Activated CD8-positive, alpha-beta T cell treated with anti-CD3 and anti-CD28 coated beads, Interleukin-2, amount 10 ng/mL, durations not matched to agents 7 days and 5 days (primary cell): Measurements from ENCODE around the gene CSNK1D. TPM values are rescaled to one million over a fixed set of nuclear protein-coding genes. Genes with fewer than 3 reads are reported as not detected.
"Not testable (repeated sequence)": the region's sequence is repeated elsewhere in the genome, so short reads cannot be mapped to it uniquely, and the experiment has no call there.

Experiments
- ATAC-seq: fragments of 150-1000 bp; cut with Tn5 transposase; one replicate; pipeline ENCODE4 v1.10.0; 2021; ENCODE audit warnings: moderate library complexity
- CTCF ChIA-PET: fragments of 350-600 bp; sonication (Branson Sonifier 250); formaldehyde crosslinking; loops from one replicate; lab custom pipeline; 2021; ENCODE audit warnings: antibody characterized with exemption; lab: Charles Lee
- POLR2A ChIA-PET: fragments of 350-600 bp; sonication (Branson Sonifier 250); formaldehyde crosslinking; loops from one replicate; lab custom pipeline; 2021; ENCODE audit warnings: antibody characterized with exemption; lab: Charles Lee
- DNase-seq: peaks from one replicate; pipeline ENCODE4 v3.0.0-alpha.2; 2020
- H3K27ac Mint-ChIP-seq: one replicate; pipeline ENCODE4 v1.8.0; 2021; ENCODE audit warnings: mild to moderate bottlenecking, mixed read lengths
- H3K27me3 Mint-ChIP-seq: one replicate; pipeline ENCODE4 v1.8.0; 2021; ENCODE audit warnings: low read depth, mixed read lengths
- H3K36me3 Mint-ChIP-seq: one replicate; pipeline ENCODE4 v1.8.0; 2021; ENCODE audit warnings: low read depth, mixed read lengths
- H3K4me1 Mint-ChIP-seq: one replicate; pipeline ENCODE4 v1.8.0; 2021; ENCODE audit warnings: low read depth, mixed read lengths
- H3K4me3 Mint-ChIP-seq: one replicate; pipeline ENCODE4 v1.8.0; 2021; ENCODE audit warnings: mild to moderate bottlenecking, mixed read lengths
- H3K9me3 Mint-ChIP-seq: one replicate; pipeline ENCODE4 v1.8.0; 2022; ENCODE audit warnings: mixed read lengths; ENCODE audit not compliant: insufficient read depth
- total RNA-seq, 2 experiments: library from RNA; stranded (reverse); gene quantifications; one replicate each; pipeline ENCODE4 v1.2.3, GENCODE V29; 2021

The CSNK1D gene
- total RNA-seq, 2 experiments from 2014 or later, result 99.5 to 111 TPM

DNA sequence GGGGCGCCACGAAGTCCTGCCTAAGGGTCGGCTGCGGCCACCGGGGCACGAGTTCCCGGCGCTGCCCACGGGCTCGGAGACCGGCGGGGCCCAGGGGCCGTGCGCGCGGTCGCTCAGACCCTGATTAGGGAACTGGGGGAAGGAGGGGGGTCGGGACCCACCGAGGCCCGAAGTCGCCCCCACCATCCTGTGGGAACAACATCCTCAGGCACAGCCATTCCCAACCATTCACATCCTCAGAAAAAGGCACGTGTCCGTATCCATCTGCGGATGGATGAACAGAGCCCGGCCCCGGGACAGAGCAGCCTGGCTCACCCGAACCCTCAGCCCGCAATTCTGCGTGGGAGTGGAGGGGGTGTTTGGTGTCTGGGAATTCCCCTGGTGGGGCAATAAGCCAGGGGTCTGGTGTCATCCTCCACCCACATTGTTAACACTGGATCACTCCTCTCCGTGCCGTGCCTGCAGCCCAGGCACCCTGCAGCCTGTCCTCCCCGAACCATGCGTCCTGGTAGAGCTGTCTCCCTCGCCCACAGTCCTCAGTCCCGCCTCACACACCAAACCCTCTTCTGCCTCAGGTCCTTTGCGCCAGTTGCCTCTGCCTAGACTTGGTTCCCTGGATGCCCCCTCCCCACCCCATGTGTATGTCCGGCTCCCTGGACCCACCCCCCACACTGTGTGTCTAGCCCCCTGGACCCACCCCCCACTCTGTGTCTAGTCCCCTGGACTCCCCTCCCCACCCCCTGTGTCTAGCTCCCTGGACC, 60.1 kb downstream of the CSNK1D start:
- peak overlapping the region; percentile 80 for H3K27ac Mint-ChIP-seq
- ChIA-PET CTCF (interaction anchor here (0.7 kb wide), 1 partner anchor 12 kb away, joined by 3 read pairs; no protein-coding TSS in a partner anchor), POLR2A (interaction anchor here (1.1 to 3.4 kb wide), 4 partner anchors 9 to 23 kb away, joined by 3 to 15 read pairs (median 5); partner anchors contain the start of gene SLC16A3)
- H3K4me3 Mint-ChIP-seq, result peak overlapping the region; percentile 68
- ATAC-seq (peak; percentile 2), DNase-seq (no peak)
- H3K4me1 Mint-ChIP-seq, result peaks cover 55% of the 10 kb centered on the region
- peaks cover 2% of the 10 kb centered on the region for H3K36me3 Mint-ChIP-seq
- no peaks in the 10 kb centered on the region for H3K27me3 Mint-ChIP-seq
- H3K9me3 Mint-ChIP-seq, result no peaks in the 10 kb centered on the region

DNA sequence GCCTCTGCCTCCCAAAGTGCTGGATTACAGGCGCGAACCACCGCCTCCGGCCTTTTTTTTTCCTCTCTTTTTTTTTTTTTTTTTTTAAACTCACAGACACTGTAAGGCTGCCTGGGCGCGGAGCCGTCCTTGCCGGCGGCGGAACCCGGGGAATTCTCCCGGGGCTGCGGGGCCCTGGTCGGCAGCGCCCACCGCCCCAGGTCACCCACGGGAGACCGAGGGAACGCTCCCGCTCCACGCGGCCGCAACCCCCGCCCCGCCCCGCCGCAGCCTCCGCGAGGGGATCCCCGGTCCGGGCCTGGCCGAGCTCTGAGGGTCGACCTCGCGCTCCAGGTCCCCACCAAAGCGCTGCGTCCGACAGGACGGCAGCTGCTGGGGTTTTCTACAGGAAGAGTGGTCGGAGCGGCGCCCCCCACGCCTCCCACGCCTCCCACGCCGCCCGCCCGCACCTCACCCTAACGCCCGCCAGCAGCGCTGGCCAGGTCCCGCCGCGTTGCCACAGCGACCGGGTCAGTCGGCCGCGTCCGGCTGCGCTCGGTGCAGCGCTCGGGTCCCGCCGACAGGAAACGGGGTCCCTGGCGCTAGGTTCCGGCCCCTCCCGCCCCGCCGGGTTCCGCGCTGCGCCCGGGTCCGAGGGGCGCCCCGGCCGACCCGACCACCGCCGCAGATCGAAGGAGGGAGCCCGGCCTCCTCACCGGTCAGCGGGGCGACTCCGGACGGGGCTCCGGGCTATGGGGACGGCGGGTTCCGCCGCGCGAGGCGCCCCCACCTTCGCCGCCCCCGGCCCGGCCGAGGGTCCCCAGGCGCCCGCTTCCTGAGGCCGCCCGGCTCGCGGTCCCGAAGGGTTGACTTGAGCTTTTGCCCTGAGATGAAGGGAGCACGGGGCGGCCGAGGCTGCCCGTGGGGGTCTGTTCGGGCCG, 60.9 kb downstream of the CSNK1D start, which contains the start of gene CCDC57:
CCDC57 (minus strand) TSS at position 512 of the 920 bp plus-strand sequence. CDS start 10,898 bp downstream, outside the sequence.
- Mint-ChIP-seq H3K36me3 (peaks cover 4% of the 10 kb centered on the region), H3K4me1 (peaks cover 55% of the 10 kb centered on the region)

DNA sequence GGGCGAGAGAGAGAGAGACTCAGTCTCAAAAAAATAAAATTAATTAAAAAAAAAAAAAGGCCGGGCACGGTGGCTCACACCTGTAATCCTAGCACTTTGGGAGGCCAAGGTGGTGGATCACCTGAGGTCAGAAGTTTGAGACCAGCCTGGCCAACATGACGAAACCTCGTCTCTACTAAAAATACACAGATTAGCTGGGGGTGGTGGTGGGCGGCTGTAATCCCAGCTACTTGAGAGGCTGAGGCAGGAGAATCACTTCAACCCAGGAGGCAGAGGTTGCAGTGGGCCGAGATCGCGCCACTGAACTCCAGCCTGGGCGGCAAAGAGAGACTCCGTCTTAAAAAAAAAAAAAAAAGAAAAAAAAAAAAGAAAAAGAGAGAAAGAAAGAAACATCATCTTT, 62.8 kb downstream of the CSNK1D start:
- peaks cover 50% of the 10 kb centered on the region for H3K4me1 Mint-ChIP-seq
- H3K9me3 Mint-ChIP-seq, DNase-seq, H3K27ac Mint-ChIP-seq, POLR2A ChIA-PET, H3K4me3 Mint-ChIP-seq, H3K36me3 Mint-ChIP-seq, CTCF ChIA-PET, ATAC-seq, H3K27me3 Mint-ChIP-seq: not testable (repeated sequence)

More for the DNA sequence above, 60.9 kb downstream of the CSNK1D start, which contains the start of gene CCDC57:
- H3K27me3 Mint-ChIP-seq, result no peaks in the 10 kb centered on the region
- peak within 1 kb of the TSS; percentile 68 for H3K4me3 Mint-ChIP-seq
- peak; percentile 84 for ATAC-seq
- ChIA-PET CTCF (interaction anchor here (0.7 kb wide), 1 partner anchor 11 kb away, joined by 3 read pairs; no protein-coding TSS in a partner anchor), POLR2A (interaction anchor here (1.0 to 3.4 kb wide), 4 partner anchors 8 to 24 kb away, joined by 3 to 15 read pairs (median 6); no protein-coding TSS in a partner anchor)
- H3K27ac Mint-ChIP-seq, result peak within 1 kb of the TSS; percentile 80
- H3K9me3 Mint-ChIP-seq, result no peaks in the 10 kb centered on the region
- peak; percentile 80 for DNase-seq

DNA sequence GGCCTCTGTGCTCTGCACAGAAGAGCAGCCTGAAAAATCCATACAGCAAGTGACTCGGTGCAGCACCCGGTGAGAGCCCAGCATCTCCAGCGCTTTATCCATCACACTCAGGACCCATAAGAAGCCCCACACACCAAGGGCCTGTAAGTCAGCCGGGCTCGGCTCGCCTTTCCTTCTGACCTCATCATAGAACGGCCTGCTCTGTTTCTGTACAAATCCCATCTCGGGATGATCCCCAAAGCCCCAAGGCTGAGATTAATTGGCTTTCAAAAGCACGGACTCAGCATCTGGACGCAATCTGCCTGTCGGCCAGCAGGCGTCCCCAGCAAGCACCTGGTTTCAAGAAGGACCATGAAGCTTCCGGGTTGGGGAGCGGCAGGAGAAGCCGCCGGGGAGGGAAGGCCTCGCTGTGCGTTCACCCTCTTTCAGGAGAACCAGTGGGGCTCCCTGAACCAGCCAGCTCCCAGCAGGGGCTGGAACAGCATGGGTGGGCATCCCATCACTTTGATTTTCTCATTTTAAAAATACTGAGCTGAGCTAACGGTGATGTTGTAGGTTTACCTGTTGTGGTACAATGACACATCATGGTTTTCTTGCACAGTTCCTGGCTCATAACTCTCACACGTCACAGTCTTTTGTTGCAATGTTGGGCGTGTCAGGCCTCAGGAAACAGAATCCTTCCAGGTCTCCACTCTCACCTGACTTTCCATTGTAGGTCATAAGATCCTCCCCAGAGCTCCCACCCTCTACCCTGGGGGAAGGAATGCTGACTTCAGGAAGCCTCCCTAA, 67.6 kb downstream of the CSNK1D start:
- peak; percentile 90 for DNase-seq
- H3K9me3 Mint-ChIP-seq, result no peaks in the 10 kb centered on the region
- H3K4me1 Mint-ChIP-seq, result peaks cover 67% of the 10 kb centered on the region
- peak overlapping the region; percentile 62 for H3K4me3 Mint-ChIP-seq
- H3K27ac Mint-ChIP-seq, result peak overlapping the region; percentile 96
- H3K36me3 Mint-ChIP-seq, result peaks cover 16% of the 10 kb centered on the region
- ChIA-PET CTCF (interaction anchor here (0.7 to 3.6 kb wide), 23 partner anchors 8 to 280 kb away, joined by 3 to 22 read pairs (median 4); partner anchors contain the start of gene SLC16A3), POLR2A (interaction anchor here (0.5 to 1.5 kb wide), 7 partner anchors 9 to 125 kb away, joined by 3 to 5 read pairs (median 4); partner anchors contain the start of gene SLC16A3)
- H3K27me3 Mint-ChIP-seq, result no peaks in the 10 kb centered on the region
- ATAC-seq, result peak; percentile 76

DNA sequence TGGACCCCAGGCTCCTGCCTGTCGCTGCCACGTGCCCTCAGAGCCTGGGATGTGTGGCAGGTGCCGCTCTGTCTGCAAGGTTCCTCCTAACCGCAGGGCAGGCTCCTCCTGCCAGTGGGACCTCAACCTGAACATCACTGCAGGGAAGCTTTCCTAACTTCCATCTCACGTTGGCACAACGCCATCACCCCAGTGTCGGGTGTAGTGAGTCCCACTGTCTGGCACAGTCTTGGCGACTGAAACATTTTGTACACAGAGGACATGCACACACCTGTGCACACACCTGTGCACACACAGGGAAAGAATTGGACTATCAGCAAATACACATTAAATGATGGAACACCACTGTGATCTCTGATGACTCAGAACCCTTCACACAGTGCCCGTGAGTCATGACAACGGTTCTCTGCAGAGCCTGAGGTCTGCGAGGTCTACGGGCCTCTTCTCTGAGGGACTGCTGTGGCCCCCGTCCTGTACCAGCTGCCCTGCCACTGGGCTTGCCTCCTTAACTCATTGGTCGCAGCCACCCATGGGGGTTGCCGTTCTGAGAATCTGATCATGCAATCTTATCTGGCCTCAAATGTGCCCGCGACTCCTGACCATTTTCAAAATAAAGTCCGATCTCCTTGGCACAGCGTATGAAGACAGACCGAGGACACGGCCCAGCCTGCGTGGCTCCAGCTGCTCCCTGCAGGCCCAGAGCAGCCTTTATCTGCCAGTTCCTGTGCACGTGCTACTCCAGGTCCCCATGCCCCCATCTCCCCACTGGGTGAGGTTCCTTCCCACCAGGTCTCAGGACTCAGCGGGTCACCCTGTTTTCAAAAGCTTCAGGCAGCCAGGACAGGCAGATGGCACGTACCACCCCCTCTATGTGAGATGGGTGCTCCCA, 68.4 kb downstream of the CSNK1D start:
- ATAC-seq (no peak), DNase-seq (peak; percentile 46)
- POLR2A ChIA-PET, result interaction anchor here (0.5 to 1.5 kb wide), 6 partner anchors 8 to 126 kb away, joined by 3 to 5 read pairs (median 4); partner anchors contain the start of gene SLC16A3
- H3K9me3 Mint-ChIP-seq, result no peaks in the 10 kb centered on the region
- peaks cover 18% of the 10 kb centered on the region for H3K36me3 Mint-ChIP-seq
- H3K4me1 Mint-ChIP-seq, result peaks cover 75% of the 10 kb centered on the region
- CTCF ChIA-PET, result interaction anchor here (1.0 to 3.6 kb wide), 9 partner anchors 13 to 246 kb away, joined by 3 to 22 read pairs (median 5); no protein-coding TSS in a partner anchor
- H3K27me3 Mint-ChIP-seq, result no peaks in the 10 kb centered on the region
- H3K4me3 Mint-ChIP-seq, result no peak overlapping the region
- H3K27ac Mint-ChIP-seq, result peak overlapping the region; percentile 96

DNA sequence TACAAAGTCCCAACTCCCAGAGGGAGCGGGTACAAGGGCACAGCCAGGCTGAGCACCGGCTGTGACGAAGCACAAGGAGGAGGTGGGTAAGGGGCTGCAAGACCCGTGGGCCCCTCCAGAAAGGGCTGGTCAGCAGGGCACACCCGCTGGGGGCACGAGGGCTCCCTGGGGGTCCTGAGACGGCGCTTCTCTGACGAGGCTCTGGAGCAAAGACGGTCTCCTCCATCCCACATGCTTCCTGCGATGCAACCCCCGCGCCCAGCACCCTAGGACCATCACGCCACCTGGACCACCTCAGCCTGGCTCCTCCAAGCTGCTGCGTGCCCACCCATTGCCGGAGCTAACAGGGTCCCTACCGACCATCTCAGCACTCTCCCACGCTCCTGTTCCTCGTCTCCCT, 69.6 kb downstream of the CSNK1D start:
- Mint-ChIP-seq H3K27ac (no peak overlapping the region), H3K27me3 (no peaks in the 10 kb centered on the region), H3K9me3 (no peaks in the 10 kb centered on the region), H3K4me3 (no peak overlapping the region), H3K36me3 (peaks cover 24% of the 10 kb centered on the region), H3K4me1 (peaks cover 81% of the 10 kb centered on the region)
- ChIA-PET POLR2A (interaction anchor here (1.4 kb wide), 2 partner anchors 10 to 25 kb away, joined by 4 to 5 read pairs; no protein-coding TSS in a partner anchor), CTCF (interaction anchor here (1.9 to 3.6 kb wide), 2 partner anchors 32 kb away, joined by 7 to 22 read pairs; no protein-coding TSS in a partner anchor)
- no peak for DNase-seq
- no peak for ATAC-seq

DNA sequence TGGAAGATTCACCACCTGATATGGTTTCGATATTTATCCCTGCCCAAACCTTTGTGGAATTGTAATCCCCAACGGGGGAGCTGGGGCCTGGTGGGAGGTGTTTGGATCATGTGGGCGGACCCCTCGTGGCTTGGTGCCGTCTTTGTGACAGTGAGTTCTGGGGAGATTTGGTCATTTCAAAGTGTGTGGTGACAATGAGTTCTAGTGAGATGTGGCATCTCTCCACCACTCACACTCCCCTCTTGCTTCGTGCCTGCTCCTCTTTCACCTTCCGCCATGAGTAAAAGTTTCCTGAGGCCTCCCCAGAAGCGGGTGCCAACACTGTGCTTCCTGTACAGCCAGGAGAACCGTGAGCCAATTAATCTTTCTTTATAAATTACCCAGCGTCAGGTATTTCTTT, 70.5 kb downstream of the CSNK1D start:
- Mint-ChIP-seq H3K27me3 (no peaks in the 10 kb centered on the region), H3K36me3 (peaks cover 30% of the 10 kb centered on the region), H3K4me3 (no peak overlapping the region), H3K4me1 (peaks cover 86% of the 10 kb centered on the region), H3K9me3 (no peaks in the 10 kb centered on the region), H3K27ac (peak overlapping the region; percentile 59)
- ChIA-PET CTCF (interaction anchor here (1.9 kb wide), 1 partner anchor 33 kb away, joined by 7 read pairs; no protein-coding TSS in a partner anchor), POLR2A (interaction anchor here (1.4 kb wide), 1 partner anchor 26 kb away, joined by 4 read pairs; no protein-coding TSS in a partner anchor)
- DNase-seq (no peak), ATAC-seq (no peak)

DNA sequence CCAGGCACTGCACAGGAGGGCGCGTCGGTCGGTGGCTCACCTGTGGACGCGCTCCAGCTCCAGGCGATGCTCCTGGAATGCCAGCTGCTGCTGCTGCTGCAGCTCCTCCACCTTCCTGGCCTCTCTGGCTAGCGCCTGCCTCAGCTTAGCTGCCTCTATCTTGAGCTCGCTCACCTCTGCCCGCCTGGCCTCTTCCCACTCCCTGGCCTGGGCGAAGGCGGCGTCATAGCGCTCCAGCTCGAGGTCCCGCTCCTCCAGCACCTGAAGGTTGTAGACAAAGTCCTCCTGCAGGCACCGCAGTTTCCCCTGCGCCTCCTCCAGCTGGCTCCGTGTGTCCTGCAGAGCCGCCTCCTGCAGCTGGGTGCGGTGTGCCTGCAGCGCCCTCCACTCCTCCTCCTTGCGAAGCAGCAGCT, 72.0 kb downstream of the CSNK1D start:
- Mint-ChIP-seq H3K4me1 (peaks cover 90% of the 10 kb centered on the region), H3K36me3 (peaks cover 34% of the 10 kb centered on the region), H3K4me3 (peak overlapping the region; percentile 54), H3K9me3 (no peaks in the 10 kb centered on the region), H3K27ac (peak overlapping the region; percentile 61), H3K27me3 (no peaks in the 10 kb centered on the region)
- ChIA-PET POLR2A (interaction anchor here (0.7 to 2.1 kb wide), 5 partner anchors 12 to 96 kb away, joined by 3 to 15 read pairs (median 7); partner anchors contain the start of genes CCDC57 and SLC16A3), CTCF (interaction anchor here (0.7 to 1.9 kb wide), 7 partner anchors 11 to 171 kb away, joined by 3 to 10 read pairs (median 4); partner anchors contain the start of genes CCDC57, DCXR and RAC3)
- DNase-seq (no peak), ATAC-seq (no peak)

DNA sequence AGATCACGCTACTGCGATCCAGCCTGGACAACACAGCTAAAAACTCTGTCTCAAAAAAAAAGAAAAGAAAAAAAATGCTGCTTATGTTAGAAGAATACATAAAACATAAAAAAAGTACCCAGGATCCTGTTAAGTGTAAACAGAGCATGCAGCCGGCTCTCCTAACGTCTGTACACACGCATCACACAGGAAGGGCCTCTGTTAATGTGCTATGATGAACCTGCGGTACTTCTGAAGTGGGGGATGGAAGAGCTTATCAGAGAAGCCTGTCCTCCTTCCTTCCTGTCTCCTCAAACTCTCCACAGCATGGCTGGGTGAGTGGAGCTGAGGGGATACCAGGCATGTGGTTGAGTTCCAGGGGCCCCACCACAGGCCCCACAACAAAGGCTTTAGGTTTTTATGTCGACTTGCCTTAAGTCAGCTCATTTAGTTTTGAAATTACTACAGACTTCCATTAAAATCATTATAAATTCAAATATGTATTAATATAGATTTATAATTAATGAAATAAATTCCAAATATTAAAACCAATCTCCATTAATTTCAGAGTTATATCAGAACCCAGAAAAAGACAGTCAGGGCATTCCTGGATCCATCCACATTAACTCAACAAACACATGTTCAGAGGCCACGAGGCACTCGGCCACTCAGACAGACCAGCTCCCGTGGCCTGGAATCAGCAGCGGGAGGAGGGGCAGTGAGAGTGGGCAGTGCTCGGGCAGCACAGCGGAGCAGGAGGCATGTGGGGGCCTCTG, 72.6 kb downstream of the CSNK1D start:
- ATAC-seq (peak; percentile 93), DNase-seq (peak; percentile 92)
- ChIA-PET CTCF (interaction anchor here (0.7 to 1.9 kb wide), 9 partner anchors 12 to 170 kb away, joined by 3 to 10 read pairs (median 4); partner anchors contain the start of genes CCDC57, DCXR and RAC3), POLR2A (interaction anchor here (0.6 to 2.1 kb wide), 10 partner anchors 9 to 97 kb away, joined by 3 to 15 read pairs (median 4); partner anchors contain the start of genes CCDC57 and SLC16A3)
- peaks cover 88% of the 10 kb centered on the region for H3K4me1 Mint-ChIP-seq
- H3K36me3 Mint-ChIP-seq, result peaks cover 40% of the 10 kb centered on the region
- peak overlapping the region; percentile 92 for H3K27ac Mint-ChIP-seq
- peak overlapping the region; percentile 67 for H3K4me3 Mint-ChIP-seq
- no peaks in the 10 kb centered on the region for H3K27me3 Mint-ChIP-seq
- H3K9me3 Mint-ChIP-seq, result no peaks in the 10 kb centered on the region
